SJCRH30 (cell line): ENCODE results near the gene ADAM12. TPM values are rescaled to one million over a fixed set of nuclear protein-coding genes. Genes with fewer than 3 reads are reported as not detected.
"Not testable (repeated sequence)": the region's sequence is repeated elsewhere in the genome, so short reads cannot be mapped to it uniquely, and the experiment has no call there.

ENCODE experiments used
- DNase-seq, 2 experiments: peaks; one replicate each; pipeline ENCODE4 v3.0.0-alpha.2; 2015 to 2020
- H3K27ac ChIP-seq: fragments of 250-450 bp; sonication (Bioruptor Pico); 2 replicates; pipeline ENCODE4 v1.5.1; 2020; ENCODE audit warnings: mild to moderate bottlenecking, moderate library complexity
- H3K27me3 ChIP-seq: fragments of 250-450 bp; sonication (Bioruptor Pico); 2 replicates; pipeline ENCODE4 v1.5.1; 2020; ENCODE audit warnings: mild to moderate bottlenecking, moderate library complexity
- H3K36me3 ChIP-seq: fragments of 250-450 bp; sonication (Bioruptor Pico); 2 replicates; pipeline ENCODE4 v1.5.1; 2020; ENCODE audit warnings: mild to moderate bottlenecking, moderate library complexity
- H3K4me1 ChIP-seq: fragments of 250-450 bp; sonication (Bioruptor Pico); 2 replicates; pipeline ENCODE4 v1.5.1; 2020; ENCODE audit warnings: mild to moderate bottlenecking, moderate library complexity
- H3K4me3 ChIP-seq: fragments of 250-450 bp; sonication (Bioruptor Pico); 2 replicates; pipeline ENCODE4 v1.5.1; 2020; ENCODE audit warnings: mild to moderate bottlenecking, moderate library complexity
- H3K9me3 ChIP-seq: fragments of 250-450 bp; sonication (Bioruptor Pico); replicated peaks from 2 replicates; pipeline ENCODE4 v1.5.1; 2020; ENCODE audit warnings: mild to moderate bottlenecking, moderate library complexity
- total RNA-seq: library from RNA; depleted of rRNA; stranded (reverse); fragments of >200 nt; shearing (Covaris generic); gene quantifications from 2 replicates; pipeline ENCODE4 v1.2.3, GENCODE V29; 2014

ADAM12 gene
- total RNA-seq, 1 experiment from 2014 or later, result 0.26 TPM

GRCh38 chr10:126373972-126374371 is 14.3 kb downstream of the ADAM12 start:
- Histone ChIP-seq H3K4me1 (peaks cover 30% of the 10 kb centered on the region), H3K36me3 (no peaks in the 10 kb centered on the region), H3K27me3 (no peaks in the 10 kb centered on the region), H3K27ac (peak overlapping the region; percentile 90), H3K9me3 (peaks cover 2% of the 10 kb centered on the region; the same call in 1 of the 2 replicates), H3K4me3 (no peak overlapping the region)
- peak; percentile 59 to 89 for DNase-seq

GRCh38 chr10:126373147-126373546 is 15.1 kb downstream of the ADAM12 start:
- Histone ChIP-seq H3K4me1 (peaks cover 30% of the 10 kb centered on the region), H3K9me3 (no peaks in the 10 kb centered on the region; the same call in 1 of the 2 replicates), H3K27ac (peak overlapping the region; percentile 90), H3K27me3 (no peaks in the 10 kb centered on the region), H3K36me3 (no peaks in the 10 kb centered on the region), H3K4me3 (no peak overlapping the region)
- peak; percentile 92 to 95 for DNase-seq

- H3K4me1 ChIP-seq, result peaks cover 30% of the 10 kb centered on the region
- H3K27ac ChIP-seq, result peak overlapping the region; percentile 90
- no peaks in the 10 kb centered on the region for H3K36me3 ChIP-seq
- peak in 1 of 2 experiments; percentile 47 for DNase-seq
- no peaks in the 10 kb centered on the region; the same call in 1 of the 2 replicates for H3K9me3 ChIP-seq
- H3K4me3 ChIP-seq, result no peak overlapping the region
- no peaks in the 10 kb centered on the region for H3K27me3 ChIP-seq
Observed at GRCh38 chr10:126372396-126372795, 15.9 kb downstream of the ADAM12 start.

GRCh38 chr10:126369125-126369710 is 19.1 kb downstream of the ADAM12 start:
- DNase-seq, result no peak
- H3K4me3 ChIP-seq, result no peak overlapping the region

GRCh38 chr10:126357169-126357568 is 31.1 kb downstream of the ADAM12 start:
- Histone ChIP-seq H3K4me1 (peaks cover 8% of the 10 kb centered on the region), H3K36me3 (no peaks in the 10 kb centered on the region), H3K27me3 (no peaks in the 10 kb centered on the region), H3K27ac (no peak overlapping the region), H3K9me3 (peaks cover 17% of the 10 kb centered on the region), H3K4me3 (no peak overlapping the region)
- DNase-seq, result no peak

More at GRCh38 chr10:126369125-126369710, 19.1 kb downstream of the ADAM12 start:
- Histone ChIP-seq H3K36me3 (no peaks in the 10 kb centered on the region; the same call in 1 of the 2 replicates), H3K27ac (no peak overlapping the region), H3K27me3 (no peaks in the 10 kb centered on the region), H3K4me1 (peaks cover 23% of the 10 kb centered on the region), H3K9me3 (no peaks in the 10 kb centered on the region; the same call in 1 of the 2 replicates)

- Histone ChIP-seq H3K4me3 (no peak overlapping the region), H3K27ac (no peak overlapping the region), H3K36me3 (no peaks in the 10 kb centered on the region), H3K27me3 (no peaks in the 10 kb centered on the region), H3K4me1 (peaks cover 40% of the 10 kb centered on the region), H3K9me3 (peaks cover 15% of the 10 kb centered on the region)
- DNase-seq, result no peak
Observed at GRCh38 chr10:126353666-126354065, 34.6 kb downstream of the ADAM12 start.

GRCh38 chr10:126352453-126352852 is 35.8 kb downstream of the ADAM12 start:
- peak; percentile 26 to 57 for DNase-seq
- no peaks in the 10 kb centered on the region for H3K36me3 ChIP-seq
- peaks cover 40% of the 10 kb centered on the region for H3K4me1 ChIP-seq
- H3K9me3 ChIP-seq, result peaks cover 15% of the 10 kb centered on the region
- no peaks in the 10 kb centered on the region for H3K27me3 ChIP-seq
- H3K4me3 ChIP-seq, result no peak overlapping the region
- peak overlapping the region; percentile 92; the same call in 1 of the 2 replicates for H3K27ac ChIP-seq

GRCh38 chr10:126351021-126351420 is 37.3 kb downstream of the ADAM12 start:
- Histone ChIP-seq H3K4me3 (no peak overlapping the region), H3K27ac (peak overlapping the region; percentile 92), H3K27me3 (no peaks in the 10 kb centered on the region), H3K4me1 (peaks cover 40% of the 10 kb centered on the region), H3K9me3 (peaks cover under 1% of the 10 kb centered on the region), H3K36me3 (no peaks in the 10 kb centered on the region)
- DNase-seq, result peak; percentile 43 to 68

- H3K36me3 ChIP-seq, result no peaks in the 10 kb centered on the region
- H3K4me3 ChIP-seq, result no peak overlapping the region
- H3K9me3 ChIP-seq, result no peaks in the 10 kb centered on the region
- peak; percentile 90 to 93 for DNase-seq
- H3K27me3 ChIP-seq, result no peaks in the 10 kb centered on the region
- H3K27ac ChIP-seq, result peak overlapping the region; percentile 92
- peaks cover 40% of the 10 kb centered on the region for H3K4me1 ChIP-seq
Observed at GRCh38 chr10:126350216-126350992, 37.9 kb downstream of the ADAM12 start.

- Histone ChIP-seq H3K27ac (peak overlapping the region; percentile 92), H3K4me1 (peaks cover 40% of the 10 kb centered on the region), H3K4me3 (no peak overlapping the region), H3K27me3 (no peaks in the 10 kb centered on the region), H3K36me3 (no peaks in the 10 kb centered on the region), H3K9me3 (no peaks in the 10 kb centered on the region)
- no peak for DNase-seq
Observed at GRCh38 chr10:126349676-126350075, 38.6 kb downstream of the ADAM12 start.

- peaks cover 40% of the 10 kb centered on the region for H3K4me1 ChIP-seq
- H3K36me3 ChIP-seq, result no peaks in the 10 kb centered on the region
- H3K9me3 ChIP-seq, result no peaks in the 10 kb centered on the region
- H3K4me3 ChIP-seq, result no peak overlapping the region
- H3K27ac ChIP-seq, result peak overlapping the region; percentile 92
- DNase-seq, result peak in 1 of 2 experiments; percentile 64
- no peaks in the 10 kb centered on the region for H3K27me3 ChIP-seq
Observed at GRCh38 chr10:126349101-126349500, 39.2 kb downstream of the ADAM12 start.

- DNase-seq, H3K27me3 ChIP-seq, H3K9me3 ChIP-seq, H3K4me3 ChIP-seq, H3K36me3 ChIP-seq, H3K27ac ChIP-seq, H3K4me1 ChIP-seq: not testable (repeated sequence)
Observed at GRCh38 chr10:126343496-126343895, 44.8 kb downstream of the ADAM12 start.

- no peaks in the 10 kb centered on the region for H3K36me3 ChIP-seq
- no peaks in the 10 kb centered on the region for H3K9me3 ChIP-seq
- no peak for DNase-seq
- H3K4me1 ChIP-seq, result no peaks in the 10 kb centered on the region
- no peak overlapping the region for H3K27ac ChIP-seq
- no peaks in the 10 kb centered on the region for H3K27me3 ChIP-seq
- H3K4me3 ChIP-seq, result no peak overlapping the region
Observed at GRCh38 chr10:126342680-126343079, 45.6 kb downstream of the ADAM12 start.

GRCh38 chr10:126341491-126341890 is 46.8 kb downstream of the ADAM12 start:
- Histone ChIP-seq H3K36me3 (no peaks in the 10 kb centered on the region), H3K4me3 (no peak overlapping the region), H3K4me1 (no peaks in the 10 kb centered on the region), H3K27ac (no peak overlapping the region), H3K27me3 (no peaks in the 10 kb centered on the region), H3K9me3 (no peaks in the 10 kb centered on the region)
- DNase-seq, result no peak

- Histone ChIP-seq H3K4me3 (no peak overlapping the region), H3K36me3 (no peaks in the 10 kb centered on the region), H3K27me3 (no peaks in the 10 kb centered on the region), H3K4me1 (no peaks in the 10 kb centered on the region), H3K9me3 (no peaks in the 10 kb centered on the region), H3K27ac (no peak overlapping the region)
- DNase-seq, result no peak
Observed at GRCh38 chr10:126337251-126337810, 50.9 kb downstream of the ADAM12 start.
